GM23338 (cell line): ENCODE measurements around the gene MRAP. TPM values are rescaled to one million over a fixed set of nuclear protein-coding genes. Genes with fewer than 3 reads are reported as not detected.

Experiments used
- ATAC-seq: fragments of 200-7000 bp; cut with Tn5 transposase; 3 replicates; pipeline ENCODE4 v1.9.1; 2020
- DNase-seq: peaks from one replicate; pipeline ENCODE4 v3.0.0-alpha.2; 2015; ENCODE audit warnings: low spot score
- H2AFZ ChIP-seq: fragments of 200-600 bp; sonication (generic); 2 replicates; pipeline ENCODE4 v1.8.0; 2016; ENCODE audit warnings: antibody characterized with exemption, mild to moderate bottlenecking, moderate library complexity
- H3F3A ChIP-seq: fragments of 200-600 bp; sonication (generic); replicated peaks from 2 replicates; pipeline ENCODE4 v1.8.0; 2017; ENCODE audit warnings: antibody characterized with exemption, mixed run types, low read depth
- H3K27ac ChIP-seq: fragments of 200-600 bp; sonication (generic); 2 replicates; pipeline ENCODE4 v1.6.1; 2016; ENCODE audit warnings: low read depth
- H3K27me3 ChIP-seq: fragments of 200-600 bp; sonication (generic); 2 replicates; pipeline ENCODE4 v1.8.0; 2016; ENCODE audit warnings: mild to moderate bottlenecking, mixed run types, moderate library complexity; ENCODE audit not compliant: insufficient read depth
- H3K36me3 ChIP-seq: fragments of 200-600 bp; sonication (generic); 2 replicates; pipeline ENCODE4 v1.8.0; 2016; ENCODE audit warnings: mild to moderate bottlenecking; ENCODE audit not compliant: insufficient read depth
- H3K4me1 ChIP-seq: fragments of 200-600 bp; sonication (generic); 2 replicates; pipeline ENCODE4 v1.8.0; 2016; ENCODE audit warnings: mild to moderate bottlenecking, moderate library complexity; ENCODE audit not compliant: insufficient read depth
- H3K4me2 ChIP-seq: fragments of 200-600 bp; sonication (generic); 2 replicates; pipeline ENCODE4 v1.7.1; 2017; ENCODE audit warnings: mixed run types
- H3K4me3 ChIP-seq: fragments of 200-600 bp; sonication (generic); 2 replicates; pipeline ENCODE4 v1.6.1; 2016; ENCODE audit warnings: mixed run types
- H3K79me2 ChIP-seq: fragments of 200-600 bp; sonication (generic); replicated peaks from 2 replicates; pipeline ENCODE4 v1.8.0; 2017; ENCODE audit warnings: mild to moderate bottlenecking; ENCODE audit not compliant: insufficient read depth
- H3K9me2 ChIP-seq: fragments of 200-600 bp; sonication (generic); 2 replicates; pipeline ENCODE4 v1.8.0; 2017; ENCODE audit not compliant: insufficient read depth
- H4K20me1 ChIP-seq: fragments of 200-600 bp; sonication (generic); replicated peaks from 2 replicates; pipeline ENCODE4 v1.8.0; 2017; ENCODE audit warnings: mild to moderate bottlenecking; ENCODE audit not compliant: insufficient read depth
- H3K27ac Mint-ChIP-seq: 2 replicates; pipeline ENCODE4 v1.8.0; 2020; ENCODE audit warnings: inconsistent platforms, mild to moderate bottlenecking, moderate library complexity, mixed read lengths
- H3K27me3 Mint-ChIP-seq: 3 replicates; pipeline ENCODE4 v1.8.0; 2022; ENCODE audit warnings: low read depth, mild to moderate bottlenecking, moderate library complexity, mixed read lengths, inconsistent platforms; ENCODE audit not compliant: insufficient read depth, poor library complexity
- H3K36me3 Mint-ChIP-seq: 3 replicates; pipeline ENCODE4 v1.8.0; 2021; ENCODE audit warnings: low read depth, mild to moderate bottlenecking, inconsistent platforms, moderate library complexity, mixed read lengths
- H3K4me1 Mint-ChIP-seq: 3 replicates; pipeline ENCODE4 v1.8.0; 2020; ENCODE audit warnings: mild to moderate bottlenecking, inconsistent platforms, mixed read lengths
- H3K4me3 Mint-ChIP-seq: 3 replicates; pipeline ENCODE4 v1.8.0; 2021; ENCODE audit warnings: moderate library complexity, mild to moderate bottlenecking, inconsistent platforms, mixed read lengths
- H3K9me3 Mint-ChIP-seq: 3 replicates; pipeline ENCODE4 v1.8.0; 2020; ENCODE audit warnings: moderate library complexity, mild to moderate bottlenecking, inconsistent platforms, mixed read lengths
- CREB1 ChIP-seq: fragments of 250-450 bp; sonication (Bioruptor Pico); IDR thresholded peaks from 2 replicates; pipeline ENCODE4 v1.5.0; 2020; ENCODE audit warnings: low read depth, mild to moderate bottlenecking, moderate library complexity
- ETS1 ChIP-seq: IDR thresholded peaks from 2 replicates; pipeline ENCODE4 v1.6.1; 2016; ENCODE audit warnings: antibody characterized with exemption
- EZH2 ChIP-seq: fragments of 200-600 bp; sonication (generic); IDR thresholded peaks from one replicate; pipeline ENCODE4 v1.8.0; 2017; ENCODE audit warnings: antibody characterized with exemption, mild to moderate bottlenecking, low read depth; ENCODE audit not compliant: unreplicated experiment
- EZH2phosphoT487 ChIP-seq: fragments of 200-600 bp; sonication (generic); IDR thresholded peaks from one replicate; pipeline ENCODE4 v1.8.1; 2018; ENCODE audit warnings: antibody characterized with exemption; ENCODE audit not compliant: unreplicated experiment
- NANOG ChIP-seq: IDR thresholded peaks from 2 replicates; pipeline ENCODE4 v1.6.1; 2016; ENCODE audit warnings: antibody characterized with exemption, borderline replicate concordance
- REST ChIP-seq: IDR thresholded peaks from one replicate; pipeline ENCODE4 v1.6.1; 2018; ENCODE audit warnings: antibody characterized with exemption; ENCODE audit not compliant: unreplicated experiment
- STAT1 ChIP-seq: IDR thresholded peaks from one replicate; pipeline ENCODE4 v1.6.1; 2016; ENCODE audit warnings: antibody characterized with exemption; ENCODE audit not compliant: unreplicated experiment
- ZNF114 ChIP-seq: fragments of 250-450 bp; sonication (Bioruptor Pico); IDR thresholded peaks from 2 replicates; pipeline ENCODE4 v1.5.0; 2020; ENCODE audit warnings: mild to moderate bottlenecking, moderate library complexity
- polyA plus RNA-seq: library from polyadenylated mRNA; unstranded; fragments of >200 nt; fragmentation: Nextera tagmentation; extraction: Ambion mirVana; gene quantifications from 2 replicates; pipeline ENCODE4 v1.2.1, GENCODE V29; 2016
- total RNA-seq: library from RNA; depleted of rRNA; stranded (reverse); fragments of >200 nt; shearing (Covaris generic); gene quantifications from 2 replicates; pipeline ENCODE4 v1.2.3, GENCODE V29; 2014
- TF ChIP-seq, protein P1 (sequence below): fragments of 250-450 bp; sonication (Bioruptor Pico); IDR thresholded peaks from 2 replicates; pipeline ENCODE4 v1.5.0; 2020; ENCODE audit warnings: mild to moderate bottlenecking, moderate library complexity

MRAP gene
- total and polyA plus RNA-seq, 2 experiments from 2014 or later: 0.78 TPM; not detected in 1

DNA sequence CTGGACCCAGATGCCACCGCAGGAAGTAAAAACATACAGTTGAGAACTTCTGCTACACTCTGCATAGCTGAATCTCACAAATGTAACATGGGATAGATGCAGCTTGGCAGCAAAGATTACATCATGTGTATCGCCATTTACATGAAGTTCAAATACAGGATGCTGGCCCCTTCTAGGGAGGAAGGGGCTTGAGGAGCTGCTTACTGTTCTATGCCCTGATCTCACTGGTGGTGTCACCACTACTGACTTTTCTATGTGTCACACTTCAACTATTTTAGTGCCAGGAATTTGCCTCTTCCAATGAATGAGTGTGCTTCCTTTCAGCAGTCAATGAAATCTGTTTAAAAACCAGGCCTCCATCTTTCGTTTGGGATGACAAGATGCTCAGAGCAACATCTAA is 31.1 kb downstream of the MRAP start (continued):
- no peak for TF ChIP-seq REST
- no peak for TF ChIP-seq NANOG
- no peak for TF ChIP-seq ZNF114 (CRISPR knock-in tag)

- peaks cover 82% of the 10 kb centered on the region for H3K36me3 Mint-ChIP-seq
- H3K36me3 ChIP-seq: peaks cover 57% of the 10 kb centered on the region
- TF ChIP-seq NANOG: no peak
- no peak for TF ChIP-seq EZH2phosphoT487
- TF ChIP-seq ETS1: no peak
- TF ChIP-seq EZH2: no peak
- TF ChIP-seq REST: no peak
- no peak for TF ChIP-seq CREB1 (CRISPR knock-in tag)
- TF ChIP-seq, protein P1, sequence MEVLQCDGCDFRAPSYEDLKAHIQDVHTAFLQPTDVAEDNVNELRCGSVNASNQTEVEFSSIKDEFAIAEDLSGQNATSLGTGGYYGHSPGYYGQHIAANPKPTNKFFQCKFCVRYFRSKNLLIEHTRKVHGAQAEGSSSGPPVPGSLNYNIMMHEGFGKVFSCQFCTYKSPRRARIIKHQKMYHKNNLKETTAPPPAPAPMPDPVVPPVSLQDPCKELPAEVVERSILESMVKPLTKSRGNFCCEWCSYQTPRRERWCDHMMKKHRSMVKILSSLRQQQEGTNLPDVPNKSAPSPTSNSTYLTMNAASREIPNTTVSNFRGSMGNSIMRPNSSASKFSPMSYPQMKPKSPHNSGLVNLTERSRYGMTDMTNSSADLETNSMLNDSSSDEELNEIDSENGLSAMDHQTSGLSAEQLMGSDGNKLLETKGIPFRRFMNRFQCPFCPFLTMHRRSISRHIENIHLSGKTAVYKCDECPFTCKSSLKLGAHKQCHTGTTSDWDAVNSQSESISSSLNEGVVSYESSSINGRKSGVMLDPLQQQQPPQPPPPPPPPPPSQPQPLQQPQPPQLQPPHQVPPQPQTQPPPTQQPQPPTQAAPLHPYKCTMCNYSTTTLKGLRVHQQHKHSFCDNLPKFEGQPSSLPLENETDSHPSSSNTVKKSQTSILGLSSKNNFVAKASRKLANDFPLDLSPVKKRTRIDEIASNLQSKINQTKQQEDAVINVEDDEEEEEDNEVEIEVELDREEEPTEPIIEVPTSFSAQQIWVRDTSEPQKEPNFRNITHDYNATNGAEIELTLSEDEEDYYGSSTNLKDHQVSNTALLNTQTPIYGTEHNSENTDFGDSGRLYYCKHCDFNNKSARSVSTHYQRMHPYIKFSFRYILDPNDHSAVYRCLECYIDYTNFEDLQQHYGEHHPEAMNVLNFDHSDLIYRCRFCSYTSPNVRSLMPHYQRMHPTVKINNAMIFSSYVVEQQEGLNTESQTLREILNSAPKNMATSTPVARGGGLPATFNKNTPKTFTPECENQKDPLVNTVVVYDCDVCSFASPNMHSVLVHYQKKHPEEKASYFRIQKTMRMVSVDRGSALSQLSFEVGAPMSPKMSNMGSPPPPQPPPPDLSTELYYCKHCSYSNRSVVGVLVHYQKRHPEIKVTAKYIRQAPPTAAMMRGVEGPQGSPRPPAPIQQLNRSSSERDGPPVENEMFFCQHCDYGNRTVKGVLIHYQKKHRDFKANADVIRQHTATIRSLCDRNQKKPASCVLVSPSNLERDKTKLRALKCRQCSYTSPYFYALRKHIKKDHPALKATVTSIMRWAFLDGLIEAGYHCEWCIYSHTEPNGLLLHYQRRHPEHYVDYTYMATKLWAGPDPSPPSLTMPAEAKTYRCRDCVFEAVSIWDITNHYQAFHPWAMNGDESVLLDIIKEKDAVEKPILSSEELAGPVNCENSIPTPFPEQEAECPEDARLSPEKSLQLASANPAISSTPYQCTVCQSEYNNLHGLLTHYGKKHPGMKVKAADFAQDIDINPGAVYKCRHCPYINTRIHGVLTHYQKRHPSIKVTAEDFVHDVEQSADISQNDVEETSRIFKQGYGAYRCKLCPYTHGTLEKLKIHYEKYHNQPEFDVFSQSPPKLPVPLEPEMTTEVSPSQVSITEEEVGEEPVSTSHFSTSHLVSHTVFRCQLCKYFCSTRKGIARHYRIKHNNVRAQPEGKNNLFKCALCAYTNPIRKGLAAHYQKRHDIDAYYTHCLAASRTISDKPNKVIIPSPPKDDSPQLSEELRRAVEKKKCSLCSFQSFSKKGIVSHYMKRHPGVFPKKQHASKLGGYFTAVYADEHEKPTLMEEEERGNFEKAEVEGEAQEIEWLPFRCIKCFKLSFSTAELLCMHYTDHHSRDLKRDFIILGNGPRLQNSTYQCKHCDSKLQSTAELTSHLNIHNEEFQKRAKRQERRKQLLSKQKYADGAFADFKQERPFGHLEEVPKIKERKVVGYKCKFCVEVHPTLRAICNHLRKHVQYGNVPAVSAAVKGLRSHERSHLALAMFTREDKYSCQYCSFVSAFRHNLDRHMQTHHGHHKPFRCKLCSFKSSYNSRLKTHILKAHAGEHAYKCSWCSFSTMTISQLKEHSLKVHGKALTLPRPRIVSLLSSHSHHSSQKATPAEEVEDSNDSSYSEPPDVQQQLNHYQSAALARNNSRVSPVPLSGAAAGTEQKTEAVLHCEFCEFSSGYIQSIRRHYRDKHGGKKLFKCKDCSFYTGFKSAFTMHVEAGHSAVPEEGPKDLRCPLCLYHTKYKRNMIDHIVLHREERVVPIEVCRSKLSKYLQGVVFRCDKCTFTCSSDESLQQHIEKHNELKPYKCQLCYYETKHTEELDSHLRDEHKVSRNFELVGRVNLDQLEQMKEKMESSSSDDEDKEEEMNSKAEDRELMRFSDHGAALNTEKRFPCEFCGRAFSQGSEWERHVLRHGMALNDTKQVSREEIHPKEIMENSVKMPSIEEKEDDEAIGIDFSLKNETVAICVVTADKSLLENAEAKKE: no peak
- no peak for TF ChIP-seq STAT1
- TF ChIP-seq ZNF114 (CRISPR knock-in tag): no peak
Observed at GRCh38 chr21:32330784-32331311, 32.2 kb downstream of the MRAP start.

More at GRCh38 chr21:32330784-32331311, 32.2 kb downstream of the MRAP start:
- Histone ChIP-seq H3K79me2 (no peaks in the 10 kb centered on the region; the same call in 1 of the 2 replicates), H3K4me1 (no peaks in the 10 kb centered on the region), H2AFZ (no peak overlapping the region), H4K20me1 (peaks cover 7% of the 10 kb centered on the region; the same call in 1 of the 2 replicates), H3K9me2 (no peaks in the 10 kb centered on the region), H3K4me2 (no peak overlapping the region), H3K27ac (no peak overlapping the region), H3K4me3 (no peak overlapping the region), H3K27me3 (no peaks in the 10 kb centered on the region), H3F3A (no peaks in the 10 kb centered on the region)
- peaks cover 18% of the 10 kb centered on the region for H3K4me1 Mint-ChIP-seq
- H3K4me3 Mint-ChIP-seq: no peak overlapping the region
- DNase-seq (no peak), ATAC-seq (peak; percentile 32; the same call in 2 of the 3 replicates)
- H3K27me3 Mint-ChIP-seq: peaks cover 5% of the 10 kb centered on the region
- no peaks in the 10 kb centered on the region for H3K9me3 Mint-ChIP-seq
- H3K27ac Mint-ChIP-seq: no peak overlapping the region
